M059J (cell line): ENCODE measurements around the gene ERO1B. TPM values are rescaled to one million over a fixed set of nuclear protein-coding genes. Genes with fewer than 3 reads are reported as not detected.
"Not testable (repeated sequence)": the region's sequence is repeated elsewhere in the genome, so short reads cannot be mapped to it uniquely, and the experiment has no call there.

Source experiments
- DNase-seq: peaks from one replicate; pipeline ENCODE4 v3.0.0-alpha.2; 2012; ENCODE audit warnings: low read depth
- total RNA-seq: library from RNA; depleted of rRNA; stranded (reverse); fragments of >200 nt; shearing (Covaris generic); gene quantifications from 2 replicates; pipeline ENCODE4 v1.2.3, GENCODE V29; 2014

The ERO1B gene
- total RNA-seq, 1 experiment from 2014 or later = 2.5 TPM

GRCh38 chr1:236251587-236251986 lies 30.2 kb downstream of the ERO1B start:
- DNase-seq = no peak

- DNase-seq = no peak
Measured at GRCh38 chr1:236247286-236247685, 34.5 kb downstream of the ERO1B start.

GRCh38 chr1:236242568-236242967 lies 39.2 kb downstream of the ERO1B start:
- DNase-seq = no peak

GRCh38 chr1:236240675-236241074 lies 41.1 kb downstream of the ERO1B start:
- no peak for DNase-seq

- no peak for DNase-seq
Measured at GRCh38 chr1:236239092-236239585, 42.6 kb downstream of the ERO1B start.

GRCh38 chr1:236235116-236235515 lies 46.6 kb downstream of the ERO1B start:
- DNase-seq = no peak

- DNase-seq = no peak
Measured at GRCh38 chr1:236228411-236228810, 53.3 kb downstream of the ERO1B start.

- DNase-seq = no peak
Measured at GRCh38 chr1:236222632-236223031, 59.1 kb downstream of the ERO1B start.

GRCh38 chr1:236220473-236220872 lies 61.3 kb downstream of the ERO1B start:
- no peak for DNase-seq

- DNase-seq = no peak
Measured at GRCh38 chr1:236214761-236215160, 67.0 kb downstream of the ERO1B start.

GRCh38 chr1:236213534-236213933 lies 68.2 kb downstream of the ERO1B start:
- no peak for DNase-seq

GRCh38 chr1:236211815-236212214 lies 69.9 kb downstream of the ERO1B start:
- DNase-seq = no peak

GRCh38 chr1:236209713-236210112 lies 72.0 kb downstream of the ERO1B start:
- DNase-seq = no peak

- no peak for DNase-seq
Measured at GRCh38 chr1:236209185-236209584, 72.6 kb downstream of the ERO1B start.

- DNase-seq = no peak
Measured at GRCh38 chr1:236207569-236207968, 74.2 kb downstream of the ERO1B start.

- DNase-seq = no peak
Measured at GRCh38 chr1:236207121-236207520, 74.6 kb downstream of the ERO1B start.

GRCh38 chr1:236206548-236206947 lies 75.2 kb downstream of the ERO1B start:
- no peak for DNase-seq

- DNase-seq = no peak
Measured at GRCh38 chr1:236204656-236205055, 77.1 kb downstream of the ERO1B start.

GRCh38 chr1:236204039-236204438 lies 77.7 kb downstream of the ERO1B start:
- DNase-seq = no peak

- DNase-seq = no peak
Measured at GRCh38 chr1:236201786-236202185, 80.0 kb downstream of the ERO1B start.

GRCh38 chr1:236200925-236201324 lies 80.8 kb downstream of the ERO1B start:
- DNase-seq = no peak

- no peak for DNase-seq
Measured at GRCh38 chr1:236193184-236193583, 88.6 kb downstream of the ERO1B start.

GRCh38 chr1:236188084-236188483 lies 93.7 kb downstream of the ERO1B start:
- not testable (repeated sequence) for DNase-seq

- DNase-seq = not testable (repeated sequence)
Measured at GRCh38 chr1:236186471-236186870, 95.3 kb downstream of the ERO1B start.

- DNase-seq = no peak
Measured at GRCh38 chr1:236185687-236186086, 96.1 kb downstream of the ERO1B start.
